ENCODE results near the gene TRIM15. TPM values are rescaled to one million over a fixed set of nuclear protein-coding genes. Genes with fewer than 3 reads are reported as not detected.

The TRIM15 gene
- total RNA-seq, 2 experiments from 2014 or later: 0.18 to 0.26 TPM

DNA sequence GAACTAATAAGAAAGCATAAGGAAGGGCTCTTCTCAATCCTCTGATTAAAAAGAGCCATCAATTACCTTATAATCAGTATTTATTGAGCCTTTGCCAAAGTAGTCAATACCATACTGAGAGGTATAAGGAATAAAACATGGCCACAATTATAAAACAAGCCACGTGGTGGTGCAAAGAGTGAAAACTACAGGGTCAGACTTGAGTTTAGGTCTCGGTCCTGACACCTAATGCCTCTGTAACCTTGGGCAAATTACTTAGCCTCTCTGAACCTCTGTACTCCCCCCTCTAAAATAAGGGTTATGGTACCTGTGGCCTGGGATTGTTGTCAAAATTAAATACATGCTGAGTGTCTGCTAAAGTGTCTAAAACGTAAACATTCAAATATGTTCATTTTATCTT is 14.1 kb upstream of the TRIM15 start:
- DNase-seq: no peak
- no peaks in the 10 kb centered on the region for H3K9me3 Mint-ChIP-seq (ENCODE audit: low read depth)
- H3K4me1 Mint-ChIP-seq: no peaks in the 10 kb centered on the region
- H3K27me3 Mint-ChIP-seq: peaks cover 25% of the 10 kb centered on the region
- intact Hi-C loops (cut with DNase I, micrococcal nuclease): no loop called here
- ATAC-seq: no peak
- ChIA-PET POLR2A (no interaction called here), CTCF (no interaction called here)
- no peak overlapping the region for H3K27ac Mint-ChIP-seq
- H3K36me3 Mint-ChIP-seq (ENCODE audit: low read depth): no peaks in the 10 kb centered on the region
- H3K4me3 Mint-ChIP-seq: no peak overlapping the region

- CTCF ChIA-PET: interaction anchor here (0.6 kb wide), 1 partner anchor 90 kb away, joined by 3 read pairs; no protein-coding TSS in a partner anchor
- intact Hi-C loops (cut with DNase I, micrococcal nuclease): no loop called here
Observed at GRCh38 chr6:30149858-30150550, 13.3 kb upstream of the TRIM15 start.

GRCh38 chr6:30150671-30151395 is 12.5 kb upstream of the TRIM15 start:
- Mint-ChIP-seq H3K36me3 (ENCODE audit: low read depth) (no peaks in the 10 kb centered on the region), H3K4me3 (no peak overlapping the region), H3K27ac (no peak overlapping the region), H3K4me1 (no peaks in the 10 kb centered on the region), H3K27me3 (peaks cover 19% of the 10 kb centered on the region), H3K9me3 (ENCODE audit: low read depth) (no peaks in the 10 kb centered on the region)
- ATAC-seq (no peak), DNase-seq (no peak)
- CTCF ChIA-PET: interaction anchor here (0.6 to 0.9 kb wide), 4 partner anchors 8 to 91 kb away, joined by 3 to 5 read pairs (median 4); no protein-coding TSS in a partner anchor
- POLR2A ChIA-PET: interaction anchor here (0.6 kb wide), 1 partner anchor 1847 kb away, joined by 3 read pairs; no protein-coding TSS in a partner anchor
- intact Hi-C loops (cut with DNase I, micrococcal nuclease): no loop called here

More at GRCh38 chr6:30149858-30150550, 13.3 kb upstream of the TRIM15 start:
- no peak overlapping the region for H3K27ac Mint-ChIP-seq
- no peaks in the 10 kb centered on the region for H3K4me1 Mint-ChIP-seq
- ATAC-seq (no peak), DNase-seq (no peak)
- H3K9me3 Mint-ChIP-seq (ENCODE audit: low read depth): no peaks in the 10 kb centered on the region
- peaks cover 21% of the 10 kb centered on the region for H3K27me3 Mint-ChIP-seq
- POLR2A ChIA-PET: no interaction called here
- H3K4me3 Mint-ChIP-seq: no peak overlapping the region
- H3K36me3 Mint-ChIP-seq (ENCODE audit: low read depth): no peaks in the 10 kb centered on the region

DNA sequence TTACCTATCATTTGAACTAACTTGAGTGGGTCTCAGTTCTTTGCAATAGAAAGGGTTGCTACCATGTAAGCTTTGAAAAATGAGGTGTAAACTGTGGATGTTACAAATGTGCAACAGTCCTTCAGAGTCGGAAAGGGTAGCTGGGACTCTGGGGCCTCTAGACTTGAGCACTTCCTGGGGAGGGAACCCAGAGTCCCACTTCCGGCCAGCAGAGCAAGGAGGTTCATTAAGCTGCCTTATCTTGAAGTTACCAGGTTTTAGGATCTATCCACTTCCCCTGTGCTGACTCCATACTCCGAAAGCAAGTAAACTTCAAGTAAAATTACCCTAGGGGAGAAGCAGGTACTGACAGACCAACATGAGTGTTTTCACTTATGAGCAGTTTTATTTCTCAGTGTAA is 11.8 kb upstream of the TRIM15 start:
- POLR2A ChIA-PET: interaction anchor here (0.6 kb wide), 1 partner anchor 1848 kb away, joined by 3 read pairs; no protein-coding TSS in a partner anchor
- Mint-ChIP-seq H3K27me3 (peaks cover 23% of the 10 kb centered on the region), H3K4me3 (no peak overlapping the region), H3K4me1 (no peaks in the 10 kb centered on the region), H3K27ac (no peak overlapping the region), H3K9me3 (ENCODE audit: low read depth) (no peaks in the 10 kb centered on the region), H3K36me3 (ENCODE audit: low read depth) (no peaks in the 10 kb centered on the region)
- ATAC-seq (peak; percentile 42), DNase-seq (no peak)
- CTCF ChIA-PET: interaction anchor here (0.6 to 0.9 kb wide), 3 partner anchors 9 to 20 kb away, joined by 3 to 5 read pairs (median 4); no protein-coding TSS in a partner anchor
- intact Hi-C loops (cut with DNase I, micrococcal nuclease): no loop called here

DNA sequence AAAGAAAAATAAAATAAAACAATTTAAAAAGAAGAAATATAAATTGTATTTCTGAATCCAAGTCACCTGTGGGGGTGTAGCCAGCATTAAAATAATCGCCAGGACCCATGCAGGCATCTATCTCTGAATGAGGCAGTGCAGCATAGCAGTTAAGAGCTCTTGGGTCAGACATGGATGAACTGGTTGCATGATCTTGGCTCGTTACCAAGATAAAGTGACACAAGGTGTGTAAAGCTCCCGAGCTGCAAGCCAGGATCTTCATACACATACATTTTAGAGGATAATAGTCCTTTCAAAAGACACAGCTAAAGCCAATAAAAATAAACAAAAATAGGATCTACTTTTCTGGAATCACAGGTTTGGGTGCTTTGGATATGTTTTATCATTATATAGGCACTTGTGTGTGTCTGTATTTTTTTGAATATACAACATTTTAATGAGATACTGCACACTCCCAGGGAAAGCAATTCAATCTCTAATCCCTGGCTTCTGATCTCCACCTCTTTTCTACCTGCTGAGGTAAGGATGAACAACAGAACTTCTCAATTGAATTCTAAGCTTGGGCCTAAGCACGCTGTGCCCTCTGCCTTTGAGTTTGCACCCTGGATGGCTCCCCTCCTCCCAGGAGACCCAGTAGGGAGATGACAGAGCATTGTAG is 11.2 kb upstream of the TRIM15 start:
- ChIA-PET POLR2A (no interaction called here), CTCF (interaction anchor here (0.7 to 1.1 kb wide), 3 partner anchors 10 to 119 kb away, joined by 3 to 6 read pairs (median 4); no protein-coding TSS in a partner anchor)
- no peak for ATAC-seq
- Mint-ChIP-seq H3K27me3 (peaks cover 23% of the 10 kb centered on the region), H3K9me3 (ENCODE audit: low read depth) (no peaks in the 10 kb centered on the region), H3K36me3 (ENCODE audit: low read depth) (no peaks in the 10 kb centered on the region), H3K27ac (no peak overlapping the region), H3K4me1 (no peaks in the 10 kb centered on the region), H3K4me3 (no peak overlapping the region)
- DNase-seq: no peak
- intact Hi-C loops (cut with DNase I, micrococcal nuclease): no loop called here

DNA sequence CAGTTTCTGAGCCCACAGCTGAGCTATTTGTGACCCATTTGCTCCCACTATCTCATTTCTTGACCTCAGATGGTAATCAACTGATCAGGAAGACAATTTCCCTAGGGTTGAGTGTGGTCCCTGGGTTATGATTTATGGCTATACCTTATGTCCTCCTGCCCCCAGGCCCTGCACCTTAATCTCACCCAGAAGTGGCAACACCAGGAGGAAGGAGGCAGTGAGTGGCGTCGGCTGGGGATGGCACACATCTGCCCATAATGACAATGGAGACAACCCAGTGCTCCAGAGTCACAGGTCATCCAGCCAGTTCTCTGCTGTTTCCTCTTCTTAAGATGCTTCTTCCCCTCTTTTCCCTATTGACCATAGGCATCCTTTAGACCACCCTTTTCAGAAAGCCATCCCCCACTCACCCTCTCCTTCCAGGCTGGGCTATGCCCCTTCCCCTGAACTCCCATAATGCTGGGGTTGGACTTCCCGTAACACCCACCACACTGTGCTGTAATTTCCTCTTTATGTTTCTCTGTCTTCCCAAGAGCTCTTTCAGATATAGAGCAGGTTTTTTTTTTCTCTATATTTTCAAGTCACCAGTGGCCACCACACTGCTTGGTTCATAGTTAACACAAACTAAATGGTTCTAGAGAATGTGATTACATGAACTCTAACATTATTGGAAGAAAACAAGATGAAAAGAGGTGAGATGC is 10.3 kb upstream of the TRIM15 start:
- no peak overlapping the region for H3K4me3 Mint-ChIP-seq
- POLR2A ChIA-PET: no interaction called here

GRCh38 chr6:30154061-30154460 is 9.3 kb upstream of the TRIM15 start:
- POLR2A ChIA-PET: no interaction called here
- Mint-ChIP-seq H3K36me3 (ENCODE audit: low read depth) (no peaks in the 10 kb centered on the region), H3K27ac (no peak overlapping the region), H3K4me3 (no peak overlapping the region), H3K27me3 (peaks cover 17% of the 10 kb centered on the region), H3K9me3 (ENCODE audit: low read depth) (no peaks in the 10 kb centered on the region), H3K4me1 (peaks cover 12% of the 10 kb centered on the region)
- DNase-seq (no peak), ATAC-seq (no peak)
- CTCF ChIA-PET: interaction anchor here (0.8 to 1.5 kb wide), 3 partner anchors 23 to 28 kb away, joined by 3 to 6 read pairs (median 3); no protein-coding TSS in a partner anchor
- intact Hi-C loops (cut with DNase I, micrococcal nuclease): no loop called here

More for the DNA sequence above, 10.3 kb upstream of the TRIM15 start:
- no peaks in the 10 kb centered on the region for H3K36me3 Mint-ChIP-seq (ENCODE audit: low read depth)
- no peak for ATAC-seq
- H3K4me1 Mint-ChIP-seq: peaks cover 2% of the 10 kb centered on the region
- H3K9me3 Mint-ChIP-seq (ENCODE audit: low read depth): no peaks in the 10 kb centered on the region
- H3K27ac Mint-ChIP-seq: no peak overlapping the region
- CTCF ChIA-PET: interaction anchor here (0.7 to 1.1 kb wide), 3 partner anchors 22 to 118 kb away, joined by 3 to 6 read pairs (median 3); no protein-coding TSS in a partner anchor
- intact Hi-C loops (cut with DNase I, micrococcal nuclease): no loop called here
- DNase-seq: no peak
- peaks cover 19% of the 10 kb centered on the region for H3K27me3 Mint-ChIP-seq

DNA sequence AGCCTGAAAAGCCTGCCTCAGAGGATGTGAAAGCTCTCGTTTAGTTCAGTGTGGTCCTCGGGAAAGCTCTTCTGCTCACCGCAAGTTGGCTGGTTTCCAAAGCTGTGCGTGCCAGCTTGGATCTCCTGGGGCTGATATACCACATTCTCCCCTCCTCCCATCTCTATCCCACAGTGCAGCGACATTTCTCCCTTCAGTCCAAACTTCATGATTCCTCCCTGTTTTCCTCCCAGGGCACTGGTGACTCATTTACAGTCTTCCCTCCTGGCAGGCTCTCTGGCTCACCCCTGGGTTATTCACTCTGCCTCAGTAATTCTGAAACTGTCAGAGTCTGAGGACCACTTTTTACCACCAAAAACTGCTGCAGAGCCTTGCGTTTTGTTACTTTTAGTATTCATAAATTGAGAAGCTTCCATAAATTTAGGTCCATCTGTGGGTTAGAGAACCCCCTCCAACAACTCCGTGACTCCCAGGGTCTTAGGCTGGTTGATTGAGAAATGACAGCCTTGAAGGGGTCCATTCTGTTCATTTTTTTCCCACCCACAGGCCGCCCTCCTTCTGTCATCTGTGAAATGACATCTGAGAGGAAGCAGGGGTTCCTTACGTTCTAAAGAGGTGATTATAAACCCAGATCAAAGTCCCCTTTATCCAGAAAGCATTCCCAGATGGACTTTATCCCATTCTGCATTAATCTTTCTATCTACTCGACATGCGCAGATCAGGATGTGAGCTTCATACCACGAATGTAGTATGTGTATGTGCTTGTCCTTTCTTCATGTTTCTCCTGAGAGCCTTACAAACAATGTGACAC is 8.4 kb upstream of the TRIM15 start:
- ChIA-PET POLR2A (no interaction called here), CTCF (interaction anchor here (1.3 to 1.5 kb wide), 2 partner anchors 24 to 28 kb away, joined by 3 to 6 read pairs; no protein-coding TSS in a partner anchor)
- H3K27me3 Mint-ChIP-seq: peaks cover 19% of the 10 kb centered on the region
- no peak overlapping the region for H3K4me3 Mint-ChIP-seq
- no peaks in the 10 kb centered on the region for H3K36me3 Mint-ChIP-seq (ENCODE audit: low read depth)
- DNase-seq (no peak), ATAC-seq (no peak)
- no peaks in the 10 kb centered on the region for H3K9me3 Mint-ChIP-seq (ENCODE audit: low read depth)
- H3K4me1 Mint-ChIP-seq: peaks cover 15% of the 10 kb centered on the region
- no peak overlapping the region for H3K27ac Mint-ChIP-seq
- intact Hi-C loops (cut with DNase I, micrococcal nuclease): no loop called here

- ChIA-PET CTCF (interaction anchor here (1.3 to 1.5 kb wide), 2 partner anchors 25 to 29 kb away, joined by 3 to 6 read pairs; no protein-coding TSS in a partner anchor), POLR2A (no interaction called here)
- Mint-ChIP-seq H3K9me3 (ENCODE audit: low read depth) (no peaks in the 10 kb centered on the region), H3K4me3 (no peak overlapping the region), H3K27ac (no peak overlapping the region), H3K36me3 (ENCODE audit: low read depth) (no peaks in the 10 kb centered on the region), H3K27me3 (peaks cover 14% of the 10 kb centered on the region), H3K4me1 (peaks cover 15% of the 10 kb centered on the region)
- ATAC-seq (no peak), DNase-seq (no peak)
- intact Hi-C loops (cut with DNase I, micrococcal nuclease): no loop called here
Observed at GRCh38 chr6:30155520-30156261, 7.7 kb upstream of the TRIM15 start.

DNA sequence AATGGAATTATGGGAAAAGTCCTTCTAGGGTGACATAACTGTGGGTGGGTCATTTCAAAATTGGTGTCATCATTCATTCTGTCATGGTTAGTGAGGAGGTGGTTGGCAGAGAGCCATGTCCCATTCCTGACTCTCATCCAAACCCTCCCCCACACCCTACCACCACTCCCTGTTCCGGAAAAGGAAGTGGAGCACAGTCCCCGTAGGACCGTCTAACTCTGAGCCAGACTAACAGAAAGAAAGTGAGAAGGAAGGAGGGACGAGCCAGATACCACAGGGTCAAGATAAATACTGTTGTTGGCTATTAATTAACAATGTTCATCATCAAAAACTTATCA is 7.1 kb upstream of the TRIM15 start:
- Mint-ChIP-seq H3K27ac (no peak overlapping the region), H3K36me3 (ENCODE audit: low read depth) (no peaks in the 10 kb centered on the region), H3K9me3 (ENCODE audit: low read depth) (no peaks in the 10 kb centered on the region), H3K4me1 (peaks cover 15% of the 10 kb centered on the region), H3K27me3 (peaks cover 14% of the 10 kb centered on the region), H3K4me3 (no peak overlapping the region)
- POLR2A ChIA-PET: no interaction called here
- no peak for DNase-seq
- intact Hi-C loops (cut with DNase I, micrococcal nuclease): no loop called here
- no peak for ATAC-seq
- CTCF ChIA-PET: no interaction called here
